Measurements from ENCODE around the gene ITPR2.

The ITPR2 gene

DNA sequence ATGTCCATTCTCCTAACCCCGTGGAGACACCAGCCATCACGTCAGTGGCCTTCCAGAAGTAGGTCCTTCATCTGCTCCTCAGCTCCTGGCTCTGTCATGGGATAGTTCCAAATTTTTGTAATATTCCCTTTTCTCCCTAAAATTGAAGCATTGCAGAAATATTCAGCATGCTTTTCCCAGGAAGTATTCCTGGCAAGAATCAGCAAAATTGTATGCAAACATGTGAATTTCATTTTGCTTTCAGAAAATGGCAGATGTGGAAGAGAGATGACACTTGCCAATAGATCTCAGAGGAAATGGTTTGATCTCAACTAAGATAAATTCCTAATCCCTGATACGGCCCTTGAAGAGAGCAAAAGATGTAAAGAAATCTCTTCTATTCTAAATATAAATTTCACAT is 298.9 kb downstream of the ITPR2 start:
- H3K9me3 ChIP-seq (replicated peaks in 1 of 11) = no peaks in the 10 kb centered on the region
- peaks cover 0 to 3% (median 0%) of the 10 kb centered on the region in 10 experiments; a peak in 2 of 20 replicates for H3K4me1 ChIP-seq
- H3K4me2 ChIP-seq = no peak overlapping the region
- no peak overlapping the region for H3K4me3 ChIP-seq
- no peaks in the 10 kb centered on the region for H4K20me1 ChIP-seq
- H3K9ac ChIP-seq = no peak overlapping the region
- no peak for TF ChIP-seq Cebpa-rat (IDR thresholded peaks at IDR 0.05)
- H3K27ac ChIP-seq = no peak overlapping the region
- H3K36me3 ChIP-seq = peaks cover 0 to 30% (median 0%) of the 10 kb centered on the region in 11 experiments; a peak in 4 of 22 replicates
- H3K27me3 ChIP-seq = no peaks in the 10 kb centered on the region

DNA sequence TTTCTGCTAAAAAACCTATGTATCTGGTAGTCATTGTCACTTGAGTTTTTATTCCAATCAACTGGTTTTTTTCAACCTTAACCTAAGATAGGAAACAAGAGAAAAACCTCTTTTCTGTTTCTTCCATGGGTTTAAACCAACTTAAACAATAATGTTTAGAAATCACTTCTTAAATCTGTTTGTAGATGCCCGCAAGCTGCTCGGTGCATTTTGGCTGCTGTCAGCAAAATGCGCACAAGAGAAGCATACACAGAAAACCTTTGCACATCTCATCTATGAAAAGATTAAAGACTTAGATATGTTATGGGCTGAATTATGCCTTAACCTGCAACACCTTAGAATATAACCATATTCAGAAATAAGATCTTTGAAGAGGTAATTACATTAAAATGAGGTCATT is 299.8 kb downstream of the ITPR2 start:
- TF ChIP-seq Cebpa-rat (IDR thresholded peaks at IDR 0.05) = no peak
- Histone ChIP-seq H3K9me3 (replicated peaks in 1 of 11) (no peaks in the 10 kb centered on the region), H4K20me1 (no peaks in the 10 kb centered on the region), H3K4me2 (no peak overlapping the region), H3K27me3 (no peaks in the 10 kb centered on the region), H3K4me3 (no peak overlapping the region), H3K27ac (no peak overlapping the region), H3K36me3 (peaks cover 0 to 30% (median 0%) of the 10 kb centered on the region in 11 experiments; a peak in 4 of 22 replicates), H3K4me1 (peaks cover 0 to 10% (median 0%) of the 10 kb centered on the region in 10 experiments; a peak in 2 of 20 replicates), H3K9ac (no peak overlapping the region)

GRCh38 chr12:26530461-26530860 is 302.5 kb downstream of the ITPR2 start:
- Histone ChIP-seq H3K9me3 (replicated peaks in 1 of 11) (peaks cover 5 to 16% (median 11%) of the 10 kb centered on the region in 11 experiments), H3K4me3 (no peak overlapping the region), H3K4me2 (no peak overlapping the region), H3K9ac (no peak overlapping the region), H3K4me1 (peaks cover 0 to 10% (median 0%) of the 10 kb centered on the region in 10 experiments; a peak in 2 of 20 replicates), H3K27ac (no peak overlapping the region), H3K36me3 (peaks cover 0 to 39% (median 0%) of the 10 kb centered on the region in 11 experiments; a peak in 5 of 22 replicates), H3K27me3 (no peaks in the 10 kb centered on the region), H4K20me1 (no peaks in the 10 kb centered on the region)
- TF ChIP-seq Cebpa-rat (IDR thresholded peaks at IDR 0.05) = no peak

- Histone ChIP-seq H3K9me3 (replicated peaks in 1 of 11) (peaks cover 12 to 23% (median 19%) of the 10 kb centered on the region in 11 experiments), H3K4me2 (no peak overlapping the region; a peak in 1 of 22 replicates), H4K20me1 (no peaks in the 10 kb centered on the region), H3K9ac (no peak overlapping the region), H3K27me3 (no peaks in the 10 kb centered on the region), H3K4me1 (peaks cover 0 to 10% (median 0%) of the 10 kb centered on the region in 10 experiments; a peak in 2 of 20 replicates), H3K4me3 (no peak overlapping the region), H3K27ac (no peak overlapping the region), H3K36me3 (peaks cover 0 to 46% (median 0%) of the 10 kb centered on the region in 11 experiments; a peak in 8 of 22 replicates)
- TF ChIP-seq Cebpa-rat (IDR thresholded peaks at IDR 0.05) = no peak
Measured at GRCh38 chr12:26528943-26529342, 304.1 kb downstream of the ITPR2 start.

- no peak overlapping the region for H3K4me3 ChIP-seq
- peaks cover 0 to 52% (median 0%) of the 10 kb centered on the region in 11 experiments; a peak in 8 of 22 replicates for H3K36me3 ChIP-seq
- no peak overlapping the region for H3K4me2 ChIP-seq
- H4K20me1 ChIP-seq = no peaks in the 10 kb centered on the region
- H3K4me1 ChIP-seq = peaks cover 0 to 10% (median 0%) of the 10 kb centered on the region in 10 experiments; a peak in 3 of 20 replicates
- H3K27me3 ChIP-seq = no peaks in the 10 kb centered on the region
- peaks cover 12 to 23% (median 19%) of the 10 kb centered on the region in 11 experiments for H3K9me3 ChIP-seq (replicated peaks in 1 of 11)
- no peak overlapping the region for H3K9ac ChIP-seq
- H3K27ac ChIP-seq = no peak overlapping the region
- no peak for TF ChIP-seq Cebpa-rat (IDR thresholded peaks at IDR 0.05)
Measured at GRCh38 chr12:26527682-26528081, 305.3 kb downstream of the ITPR2 start.

DNA sequence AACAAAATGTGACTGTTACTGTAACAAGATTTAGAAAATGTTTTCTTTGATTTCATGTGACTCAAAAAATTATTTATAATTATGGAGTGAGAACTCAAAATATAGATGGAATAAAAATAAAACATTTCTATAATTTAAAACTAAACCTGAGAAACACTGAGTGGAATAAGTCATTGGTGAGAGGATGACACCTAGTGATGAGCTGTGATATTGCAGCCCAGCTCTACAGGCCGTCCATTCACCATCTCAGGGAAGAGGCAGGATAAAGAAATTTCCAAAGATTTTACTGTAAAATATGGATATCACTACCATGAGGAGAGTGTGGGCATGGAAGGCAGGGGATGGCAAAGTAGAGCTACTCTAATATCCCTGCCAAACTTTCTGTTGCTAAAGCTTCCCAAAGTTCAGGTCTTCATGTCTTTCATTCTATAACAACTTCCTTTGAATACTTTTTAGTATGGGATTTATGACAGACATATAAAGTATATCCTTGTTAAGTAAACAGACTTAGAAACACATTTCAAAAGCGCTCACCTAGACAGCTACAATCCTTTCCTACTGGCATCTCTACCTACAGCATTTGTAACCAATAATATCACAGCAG is 308.0 kb downstream of the ITPR2 start:
- Histone ChIP-seq H3K4me3 (no peak overlapping the region), H3K27ac (no peak overlapping the region), H3K4me1 (peaks cover 6 to 28% (median 11%) of the 10 kb centered on the region in 10 experiments; a peak in 19 of 20 replicates), H3K9me3 (replicated peaks in 1 of 11) (peaks cover 12 to 23% (median 19%) of the 10 kb centered on the region in 11 experiments), H3K36me3 (peaks cover 0 to 50% (median 0%) of the 10 kb centered on the region in 11 experiments; a peak in 8 of 22 replicates), H3K4me2 (no peak overlapping the region), H4K20me1 (no peaks in the 10 kb centered on the region), H3K9ac (no peak overlapping the region), H3K27me3 (no peaks in the 10 kb centered on the region)
- no peak for TF ChIP-seq Cebpa-rat (IDR thresholded peaks at IDR 0.05)

DNA sequence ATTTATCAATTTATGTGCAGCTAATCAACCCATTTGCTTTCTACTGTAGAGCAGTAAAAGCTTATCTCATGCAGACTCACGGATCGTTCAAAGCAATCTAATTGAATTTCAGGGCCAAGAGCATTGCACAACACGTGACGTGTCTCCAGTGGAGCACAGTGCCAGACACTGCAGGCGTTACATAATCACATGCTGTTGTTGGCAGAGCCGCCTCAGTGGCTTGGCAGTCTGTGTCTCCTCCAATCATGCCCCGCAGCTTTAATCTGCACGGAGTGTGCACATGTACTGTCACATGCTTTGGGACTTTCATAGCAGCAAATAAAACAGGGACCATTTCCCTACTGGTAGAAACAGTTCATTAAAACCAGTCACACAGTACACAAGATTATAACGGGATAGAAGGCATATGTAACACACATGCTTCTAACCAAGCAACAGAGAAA is 309.3 kb downstream of the ITPR2 start:
- H3K27ac ChIP-seq = no peak overlapping the region
- H3K9me3 ChIP-seq (replicated peaks in 1 of 11) = peaks cover 12 to 31% (median 19%) of the 10 kb centered on the region in 11 experiments
- no peak overlapping the region for H3K9ac ChIP-seq
- peaks cover 6 to 21% (median 13%) of the 10 kb centered on the region in 10 experiments; a peak in 19 of 20 replicates for H3K4me1 ChIP-seq
- H3K36me3 ChIP-seq = peaks cover 0 to 41% (median 0%) of the 10 kb centered on the region in 11 experiments; a peak in 8 of 22 replicates
- H3K4me3 ChIP-seq = no peak overlapping the region
- no peaks in the 10 kb centered on the region for H4K20me1 ChIP-seq
- no peaks in the 10 kb centered on the region for H3K27me3 ChIP-seq
- TF ChIP-seq Cebpa-rat (IDR thresholded peaks at IDR 0.05) = 0 out of 22 replicates have a peak, but pooled peaks of 2 of the 11 experiments have one; percentile 19 to 36
- no peak overlapping the region for H3K4me2 ChIP-seq

DNA sequence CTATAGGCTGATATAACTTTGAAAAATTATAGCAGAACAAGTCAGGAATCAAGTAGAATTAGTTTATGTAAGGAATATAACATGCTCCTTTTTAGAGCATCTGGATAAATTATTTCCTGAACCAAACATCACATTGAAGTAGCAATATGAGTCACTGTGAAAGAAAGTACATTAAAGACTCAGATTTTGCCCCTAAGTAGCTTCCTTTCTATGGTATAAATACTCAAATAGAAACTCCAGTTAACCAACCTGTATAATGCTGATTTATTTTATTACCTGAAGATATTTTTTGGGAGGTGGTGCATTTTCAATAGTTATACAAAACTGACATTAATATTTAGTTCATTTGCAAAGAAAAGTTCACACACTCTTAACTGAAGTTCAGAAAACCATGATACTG is 312.1 kb downstream of the ITPR2 start:
- H3K4me2 ChIP-seq = peak overlapping the region in 6 of 11 experiments; percentile 35 to 76 (median 58); a peak in 9 of 22 replicates
- no peak overlapping the region for H3K27ac ChIP-seq

GRCh38 chr12:26520109-26520508 is 312.9 kb downstream of the ITPR2 start:
- H3K36me3 ChIP-seq = peaks cover 0 to 9% (median 0%) of the 10 kb centered on the region in 11 experiments; a peak in 6 of 22 replicates
- TF ChIP-seq Cebpa-rat (IDR thresholded peaks at IDR 0.05) = no peak
- peaks cover 6 to 20% (median 13%) of the 10 kb centered on the region in 10 experiments; a peak in 19 of 20 replicates for H3K4me1 ChIP-seq
- H3K4me3 ChIP-seq = no peak overlapping the region
- H3K4me2 ChIP-seq = peak overlapping the region; percentile 2 to 78 (median 57); a peak in 18 of 22 replicates
- peak overlapping the region in 2 of 11 experiments; percentile 10 to 46; a peak in 3 of 22 replicates for H3K27ac ChIP-seq
- peaks cover 3 to 14% (median 4%) of the 10 kb centered on the region in 11 experiments for H3K9me3 ChIP-seq (replicated peaks in 1 of 11)
- H3K27me3 ChIP-seq = no peaks in the 10 kb centered on the region
- no peak overlapping the region for H3K9ac ChIP-seq
- no peaks in the 10 kb centered on the region; a peak in 1 of 22 replicates for H4K20me1 ChIP-seq

More for the DNA sequence above, 312.1 kb downstream of the ITPR2 start:
- H3K4me1 ChIP-seq = peaks cover 6 to 20% (median 13%) of the 10 kb centered on the region in 10 experiments; a peak in 19 of 20 replicates
- peaks cover 11 to 21% (median 12%) of the 10 kb centered on the region in 11 experiments for H3K9me3 ChIP-seq (replicated peaks in 1 of 11)
- peaks cover 0 to 17% (median 0%) of the 10 kb centered on the region in 11 experiments; a peak in 8 of 22 replicates for H3K36me3 ChIP-seq
- no peak overlapping the region for H3K4me3 ChIP-seq
- H3K9ac ChIP-seq = no peak overlapping the region
- H4K20me1 ChIP-seq = no peaks in the 10 kb centered on the region
- no peak for TF ChIP-seq Cebpa-rat (IDR thresholded peaks at IDR 0.05)
- H3K27me3 ChIP-seq = no peaks in the 10 kb centered on the region
